Neural crest cell (in vitro differentiated cells): ENCODE data around the gene SIGLEC11. TPM values are rescaled to one million over a fixed set of nuclear protein-coding genes. Genes with fewer than 3 reads are reported as not detected.

Experiments
- DNase-seq: peaks from one replicate; pipeline ENCODE4 v3.0.0; 2021; ENCODE audit warnings: low read depth, mixed read lengths, low spot score
- H3K27ac Mint-ChIP-seq: one replicate; pipeline ENCODE4 v1.8.0; 2021; ENCODE audit warnings: mild to moderate bottlenecking, mixed read lengths; ENCODE audit not compliant: unreplicated experiment
- H3K27me3 Mint-ChIP-seq: 2 replicates; pipeline ENCODE4 v1.8.0; 2021; ENCODE audit warnings: low read depth, mild to moderate bottlenecking, mixed read lengths
- H3K36me3 Mint-ChIP-seq: 2 replicates; pipeline ENCODE4 v1.8.0; 2021; ENCODE audit warnings: low read depth, mild to moderate bottlenecking, mixed read lengths
- H3K4me1 Mint-ChIP-seq: 2 replicates; pipeline ENCODE4 v1.8.0; 2021; ENCODE audit warnings: mixed read lengths
- H3K4me3 Mint-ChIP-seq: one replicate; pipeline ENCODE4 v1.8.0; 2021; ENCODE audit warnings: mild to moderate bottlenecking, mixed read lengths
- H3K9me3 Mint-ChIP-seq: 2 replicates; pipeline ENCODE4 v1.8.0; 2021; ENCODE audit warnings: mixed read lengths
- total RNA-seq: library from RNA; stranded (reverse); gene quantifications from 2 replicates; pipeline ENCODE4 v1.2.1, GENCODE V29; 2021
- TF ChIP-seq, protein P1 (sequence below): fragments of 200-600 bp; sonication (generic); conservative IDR thresholded peaks from 2 replicates; pipeline ENCODE4 v1.5.0; 2021; ENCODE audit warnings: antibody characterized with exemption, mild to moderate bottlenecking

The SIGLEC11 gene
- total RNA-seq, 1 donor from 2014 or later = not detected

DNA sequence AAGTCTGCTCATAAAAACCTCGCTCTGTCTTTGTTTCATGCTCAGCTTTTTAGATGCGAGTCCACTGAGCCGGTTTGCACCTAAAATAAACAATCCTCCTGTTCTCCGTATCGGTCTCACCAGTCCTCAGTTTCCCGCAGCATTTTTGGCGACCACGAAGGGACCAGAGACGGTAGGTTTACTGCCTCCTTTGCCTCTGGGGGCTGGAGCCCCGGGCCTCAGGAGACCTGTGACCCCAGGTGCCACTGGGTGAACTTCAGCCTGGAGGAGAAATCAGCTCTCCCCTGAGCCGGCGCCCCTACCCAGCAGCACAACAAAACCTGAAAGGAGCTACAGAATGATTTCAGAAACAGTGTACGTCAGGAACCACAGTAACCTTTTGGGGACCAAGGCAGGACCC lies 8.1 kb downstream of the SIGLEC11 start:
- Mint-ChIP-seq H3K27me3 (no peaks in the 10 kb centered on the region), H3K27ac (no peak overlapping the region), H3K9me3 (no peaks in the 10 kb centered on the region), H3K4me3 (no peak overlapping the region), H3K4me1 (peaks cover 23% of the 10 kb centered on the region), H3K36me3 (no peaks in the 10 kb centered on the region)
- TF ChIP-seq, protein P1, sequence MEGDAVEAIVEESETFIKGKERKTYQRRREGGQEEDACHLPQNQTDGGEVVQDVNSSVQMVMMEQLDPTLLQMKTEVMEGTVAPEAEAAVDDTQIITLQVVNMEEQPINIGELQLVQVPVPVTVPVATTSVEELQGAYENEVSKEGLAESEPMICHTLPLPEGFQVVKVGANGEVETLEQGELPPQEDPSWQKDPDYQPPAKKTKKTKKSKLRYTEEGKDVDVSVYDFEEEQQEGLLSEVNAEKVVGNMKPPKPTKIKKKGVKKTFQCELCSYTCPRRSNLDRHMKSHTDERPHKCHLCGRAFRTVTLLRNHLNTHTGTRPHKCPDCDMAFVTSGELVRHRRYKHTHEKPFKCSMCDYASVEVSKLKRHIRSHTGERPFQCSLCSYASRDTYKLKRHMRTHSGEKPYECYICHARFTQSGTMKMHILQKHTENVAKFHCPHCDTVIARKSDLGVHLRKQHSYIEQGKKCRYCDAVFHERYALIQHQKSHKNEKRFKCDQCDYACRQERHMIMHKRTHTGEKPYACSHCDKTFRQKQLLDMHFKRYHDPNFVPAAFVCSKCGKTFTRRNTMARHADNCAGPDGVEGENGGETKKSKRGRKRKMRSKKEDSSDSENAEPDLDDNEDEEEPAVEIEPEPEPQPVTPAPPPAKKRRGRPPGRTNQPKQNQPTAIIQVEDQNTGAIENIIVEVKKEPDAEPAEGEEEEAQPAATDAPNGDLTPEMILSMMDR = no peak
- DNase-seq = no peak

GRCh38 chr19:49952479-49952836 lies 8.5 kb downstream of the SIGLEC11 start:
- DNase-seq = no peak
- H3K27ac Mint-ChIP-seq = no peak overlapping the region
- no peaks in the 10 kb centered on the region for H3K36me3 Mint-ChIP-seq
- no peaks in the 10 kb centered on the region for H3K9me3 Mint-ChIP-seq
- TF ChIP-seq, protein P1 = no peak
- peaks cover 23% of the 10 kb centered on the region for H3K4me1 Mint-ChIP-seq
- H3K27me3 Mint-ChIP-seq = no peaks in the 10 kb centered on the region
- no peak overlapping the region for H3K4me3 Mint-ChIP-seq

GRCh38 chr19:49951806-49952478 lies 9.0 kb downstream of the SIGLEC11 start:
- no peak for DNase-seq
- H3K9me3 Mint-ChIP-seq = no peaks in the 10 kb centered on the region
- H3K36me3 Mint-ChIP-seq = no peaks in the 10 kb centered on the region
- no peak overlapping the region for H3K4me3 Mint-ChIP-seq
- peaks cover 23% of the 10 kb centered on the region for H3K4me1 Mint-ChIP-seq
- H3K27me3 Mint-ChIP-seq = no peaks in the 10 kb centered on the region
- TF ChIP-seq, protein P1 = no peak
- H3K27ac Mint-ChIP-seq = no peak overlapping the region

- Mint-ChIP-seq H3K27ac (no peak overlapping the region), H3K4me1 (peaks cover 23% of the 10 kb centered on the region), H3K36me3 (no peaks in the 10 kb centered on the region), H3K27me3 (no peaks in the 10 kb centered on the region), H3K9me3 (no peaks in the 10 kb centered on the region), H3K4me3 (no peak overlapping the region)
- TF ChIP-seq, protein P1 = no peak
- DNase-seq = no peak
These were observed 9.9 kb downstream of the SIGLEC11 start for GRCh38 chr19:49950956-49951526.

DNA sequence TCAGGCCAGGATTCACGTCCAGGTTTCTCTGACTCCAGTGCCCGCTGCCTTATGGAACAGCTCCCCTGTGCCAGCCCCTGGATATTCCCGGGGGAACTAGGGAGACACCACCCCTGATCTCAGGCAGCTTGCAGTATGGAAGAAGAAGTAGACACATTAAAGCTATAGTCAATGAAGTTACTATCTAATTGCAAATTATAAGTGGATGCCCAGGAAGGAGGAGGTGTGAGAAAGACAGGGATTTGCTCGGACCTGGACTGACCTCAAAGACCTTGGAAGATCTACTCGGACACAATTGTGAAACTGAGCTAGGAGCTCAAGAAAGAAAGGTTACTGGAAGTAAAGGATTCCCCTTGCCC lies 10.4 kb downstream of the SIGLEC11 start:
- Mint-ChIP-seq H3K27ac (no peak overlapping the region), H3K27me3 (no peaks in the 10 kb centered on the region), H3K9me3 (no peaks in the 10 kb centered on the region), H3K36me3 (no peaks in the 10 kb centered on the region), H3K4me1 (peaks cover 23% of the 10 kb centered on the region), H3K4me3 (no peak overlapping the region)
- no peak for DNase-seq
- TF ChIP-seq, protein P1 = no peak
